ENCODE results near the gene KCNB1.

GRCh38 chr20:49518576-49518975 lies 36.1 kb upstream of the KCNB1 start:
- TF ChIP-seq CTCF (IDR thresholded peaks at IDR 0.05) (no peak), EZH2 (IDR thresholded peaks at IDR 0.05; ENCODE audit: borderline replicate concordance, insufficient read depth, low read depth, low read length, poor library complexity, severe bottlenecking) (no peak)

All from B cell (primary cell).